ENCODE data around the gene LDLRAD2.
"Not testable (repeated sequence)": the region's sequence is repeated elsewhere in the genome, so short reads cannot be mapped to it uniquely, and the experiment has no call there.

The LDLRAD2 gene, protein sequence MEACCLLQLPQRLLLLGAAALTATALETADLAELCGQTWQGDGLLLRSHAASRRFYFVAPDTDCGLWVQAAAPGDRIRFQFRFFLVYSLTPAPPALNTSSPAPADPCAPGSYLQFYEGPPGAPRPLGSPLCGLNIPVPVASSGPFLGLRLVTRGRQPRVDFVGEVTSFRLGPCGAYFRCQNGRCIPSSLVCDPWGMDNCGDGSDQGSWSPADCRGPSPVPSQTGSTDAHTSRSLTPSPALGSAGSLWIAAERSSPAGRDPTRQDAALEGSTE

GRCh38 chr1:21811875-21812305 is at the start of gene LDLRAD2:
Gene LDLRAD2, plus strand, starts transcription at chr1:21812265. Its CDS starts 187 bp downstream, at chr1:21812452.
- no peak for DNase-seq

- DNase-seq, result no peak
These were observed 48.8 kb upstream of the LDLRAD2 start for GRCh38 chr1:21763236-21763635.

- no peak for DNase-seq
These were observed 48.2 kb upstream of the LDLRAD2 start for GRCh38 chr1:21763694-21764419.

DNA sequence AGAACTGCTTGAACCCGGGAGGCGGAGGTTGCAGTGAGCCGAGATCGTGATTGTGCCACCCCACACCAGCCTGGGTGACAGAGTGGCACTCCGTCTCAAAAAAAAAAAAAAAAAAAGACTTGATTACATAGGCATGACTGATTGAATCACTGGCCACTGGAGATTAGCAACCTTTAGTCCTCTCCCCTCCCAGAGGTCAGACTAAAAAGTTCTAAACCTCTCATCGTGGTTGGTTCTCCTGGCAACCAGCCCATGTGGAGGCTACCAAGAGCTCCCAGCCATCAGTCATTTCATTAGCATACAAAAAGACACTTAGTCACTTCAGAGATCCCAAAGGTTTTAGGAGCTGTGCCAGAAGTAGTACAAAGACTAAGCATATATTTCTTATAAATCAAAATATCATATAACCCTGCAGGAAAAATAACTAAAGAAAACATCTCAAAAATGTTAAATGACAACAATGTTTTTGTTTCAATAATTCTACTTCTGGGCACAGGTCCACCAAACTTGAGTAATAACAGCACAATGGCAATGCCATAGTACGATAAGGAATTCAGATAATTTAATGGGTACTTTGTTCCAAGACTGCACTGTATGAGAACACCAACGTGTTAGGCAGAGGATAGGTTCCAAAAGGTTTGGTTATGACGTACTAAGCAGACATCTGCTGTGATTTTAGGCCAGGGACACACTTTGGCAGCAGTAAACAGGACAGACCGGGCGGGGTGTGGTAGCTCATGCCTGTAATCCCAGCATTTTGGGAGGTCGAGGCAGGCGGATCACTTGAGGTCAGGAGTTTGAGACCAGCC is 47.2 kb upstream of the LDLRAD2 start:
- DNase-seq, result no peak

DNA sequence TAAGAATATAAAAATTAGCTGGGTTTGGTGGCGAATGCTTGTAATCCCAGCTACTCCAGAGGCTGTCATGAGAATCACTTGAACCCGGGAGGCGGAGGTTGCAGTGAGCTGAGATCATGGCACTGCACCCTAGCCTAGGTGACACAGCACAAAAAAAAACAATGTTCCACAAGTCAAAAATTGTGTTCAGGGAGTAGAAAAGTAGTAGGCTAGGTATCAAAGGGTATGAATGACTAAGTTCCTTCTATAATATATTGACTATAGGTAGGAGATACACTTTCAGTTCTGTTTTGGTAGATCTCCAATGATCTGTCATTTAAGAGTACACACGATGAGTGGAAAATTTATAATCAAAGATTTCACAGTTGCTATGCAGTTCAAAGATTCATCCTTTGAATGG is 45.9 kb upstream of the LDLRAD2 start:
- DNase-seq, result no peak

GRCh38 chr1:21767106-21767505 is 45.0 kb upstream of the LDLRAD2 start:
- DNase-seq, result not testable (repeated sequence)

GRCh38 chr1:21770201-21770600 is 41.9 kb upstream of the LDLRAD2 start:
- no peak for DNase-seq

DNA sequence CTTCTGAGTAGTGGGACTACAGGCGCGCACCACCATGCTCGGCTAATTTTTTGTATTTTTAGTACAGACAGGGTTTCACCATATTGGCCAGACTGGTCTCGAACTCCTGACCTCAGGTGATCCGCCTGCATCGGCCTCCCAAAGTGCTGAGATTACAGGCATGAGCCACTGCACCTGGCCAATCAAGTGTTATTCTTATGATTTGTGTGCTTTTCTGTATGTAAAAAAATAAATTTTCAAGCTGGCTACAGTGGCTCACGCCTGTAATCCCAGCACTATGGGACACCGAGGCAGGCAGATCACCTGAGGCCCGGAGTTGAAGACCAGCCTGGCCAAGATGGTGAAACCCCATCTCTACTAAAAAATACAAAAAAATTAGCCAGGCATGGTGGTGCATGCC is 41.5 kb upstream of the LDLRAD2 start:
- DNase-seq, result not testable (repeated sequence)

- not testable (repeated sequence) for DNase-seq
These were observed 40.4 kb upstream of the LDLRAD2 start for GRCh38 chr1:21771672-21772071.

DNA sequence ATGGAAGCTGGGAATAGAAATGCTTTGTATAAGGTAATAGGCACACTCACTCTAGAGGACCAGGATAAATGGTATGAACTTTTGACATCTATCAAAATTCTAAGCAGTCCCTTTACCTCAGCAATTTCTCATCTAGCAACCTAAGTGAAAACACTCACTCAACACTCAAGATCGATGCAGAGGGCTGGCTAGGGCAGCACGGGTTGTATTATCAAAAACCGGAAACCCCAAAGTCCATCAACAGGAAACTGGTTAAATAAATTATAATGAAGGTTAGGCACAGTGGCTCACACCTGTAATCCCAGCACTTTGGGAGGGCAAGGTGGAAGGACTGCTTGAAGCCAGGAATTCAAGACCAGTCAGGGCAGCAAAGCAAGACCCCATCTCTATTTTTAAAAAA is 38.5 kb upstream of the LDLRAD2 start:
- no peak for DNase-seq

- no peak for DNase-seq
These were observed 37.1 kb upstream of the LDLRAD2 start for GRCh38 chr1:21774835-21775549.

DNA sequence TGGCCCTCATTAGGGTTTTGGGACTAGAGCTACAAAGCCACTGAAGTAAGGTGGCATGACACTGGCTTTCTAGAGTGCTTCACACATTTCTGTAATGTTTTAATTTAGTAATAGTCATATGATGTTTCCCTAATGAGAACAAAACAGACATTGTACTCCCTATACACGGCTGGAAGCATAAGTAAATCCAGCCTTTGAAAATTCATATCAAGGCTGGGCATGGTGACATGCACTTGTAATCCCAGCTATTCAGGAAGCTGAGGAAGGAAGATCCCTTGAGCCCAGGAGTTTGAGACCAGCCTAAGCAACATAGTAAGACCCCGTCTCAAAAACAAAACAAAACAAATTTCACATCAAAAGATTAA is 36.5 kb upstream of the LDLRAD2 start:
- DNase-seq, result no peak

- DNase-seq, result no peak
These were observed 36.0 kb upstream of the LDLRAD2 start for GRCh38 chr1:21775985-21776562.

- DNase-seq, result not testable (repeated sequence)
These were observed 35.1 kb upstream of the LDLRAD2 start for GRCh38 chr1:21776925-21777324.

DNA sequence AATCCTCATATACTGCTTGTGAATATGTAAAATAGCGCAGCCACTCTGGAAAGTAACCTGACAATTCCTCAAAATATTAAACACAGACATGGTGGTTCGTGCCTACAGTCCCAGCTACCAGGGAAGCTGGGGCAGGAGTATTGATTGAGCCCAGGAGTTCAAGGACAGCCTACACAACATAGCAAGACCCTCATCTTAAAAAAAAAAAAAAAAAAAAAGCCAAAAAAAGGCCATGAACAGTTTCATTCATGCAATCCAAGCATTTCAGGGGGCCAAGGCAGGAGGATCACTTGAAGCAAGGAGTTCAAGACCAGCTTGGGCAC is 33.7 kb upstream of the LDLRAD2 start:
- DNase-seq, result no peak

- DNase-seq, result no peak
These were observed 32.2 kb upstream of the LDLRAD2 start for GRCh38 chr1:21779613-21780521.

DNA sequence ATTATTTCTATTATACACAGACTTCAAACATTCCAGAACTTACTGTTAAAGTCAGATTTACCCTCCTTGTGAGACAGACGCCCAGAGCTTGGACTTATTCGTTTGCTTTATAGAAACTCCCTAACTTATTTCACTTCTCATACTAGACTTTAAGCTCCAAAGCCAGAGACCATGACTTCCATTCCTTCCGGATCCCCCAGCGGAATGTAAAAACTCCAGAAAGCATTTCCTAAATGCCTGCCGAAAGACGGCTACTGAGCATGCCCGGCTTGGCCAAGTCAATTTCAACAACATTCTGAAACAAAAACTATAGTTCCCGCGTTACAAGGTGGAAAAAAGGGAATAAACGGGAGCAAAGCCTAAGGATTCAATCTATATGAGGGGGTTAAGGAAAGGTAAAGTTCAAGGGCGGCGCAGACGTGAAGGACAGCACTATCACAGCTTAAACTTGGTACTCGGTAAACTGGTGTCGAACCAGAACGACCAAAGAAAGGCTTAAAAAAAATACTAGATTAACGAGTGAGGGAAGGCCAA is 30.2 kb upstream of the LDLRAD2 start:
- DNase-seq, result no peak

GRCh38 chr1:21782349-21782867 is 29.7 kb upstream of the LDLRAD2 start:
- DNase-seq, result no peak

- peak; percentile 73 for DNase-seq
These were observed 29.0 kb upstream of the LDLRAD2 start, which contains the start of gene USP48 for GRCh38 chr1:21782868-21783678. Gene USP48, minus strand, starts transcription at chr1:21783149. Its CDS starts 192 bp downstream, at chr1:21782957.
